AG09319 (cell line): ENCODE results near the gene DAAM1.
A peak's percentile ranks its signal among the peaks of the same experiment; 100 is the strongest.

Experiments
- DNase-seq: peaks from one replicate; pipeline ENCODE4 v3.0.0-alpha.2; 2010; ENCODE audit warnings: low read depth; ENCODE audit errors: extremely low read depth
- TF ChIP-seq, protein P1 (sequence below): IDR thresholded peaks from 2 replicates; pipeline ENCODE4 v1.5.1; 2011; ENCODE audit warnings: low read depth, mild to moderate bottlenecking, inconsistent platforms, low read length, moderate library complexity

Gene DAAM1

DNA sequence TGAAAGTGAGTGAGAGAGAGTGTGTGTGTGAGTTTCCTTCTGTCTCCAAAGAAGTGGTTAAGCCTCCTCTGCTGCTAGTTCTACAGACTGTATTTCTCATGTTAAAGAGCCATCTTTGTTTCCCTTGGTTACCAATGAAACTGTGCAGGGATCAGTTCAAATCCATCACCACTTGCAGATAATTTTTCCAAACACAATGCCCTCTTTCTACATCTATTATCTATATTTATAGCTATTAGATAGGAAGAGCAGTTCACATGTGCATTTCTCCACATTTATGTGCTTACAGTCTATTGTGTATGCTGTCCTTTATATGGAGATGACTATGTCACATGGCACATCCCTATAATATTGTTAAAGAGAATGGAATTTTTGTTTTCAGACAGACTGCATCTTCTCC lies 2.2 kb upstream of the DAAM1 start:
- no peak for DNase-seq

DNA sequence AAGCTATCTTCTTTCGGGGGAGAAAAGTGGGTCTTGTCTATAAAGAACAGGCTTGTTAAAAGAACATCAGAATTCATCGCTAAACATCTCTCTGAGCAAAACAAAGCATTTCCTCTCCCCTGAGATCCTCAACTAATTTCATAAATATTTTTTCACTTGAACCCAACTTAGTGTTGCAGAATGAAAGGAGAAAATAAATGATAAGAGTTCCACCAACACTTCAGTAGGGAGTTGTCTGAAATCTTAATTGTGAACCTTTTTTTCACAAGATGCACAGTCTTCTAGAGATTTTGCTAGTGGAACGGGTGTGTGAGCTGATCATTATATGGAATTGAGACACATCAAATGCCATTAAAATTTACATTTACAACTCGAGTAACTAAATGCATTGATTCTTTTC lies 1.3 kb upstream of the DAAM1 start:
- DNase-seq: no peak
- TF ChIP-seq, protein P1, sequence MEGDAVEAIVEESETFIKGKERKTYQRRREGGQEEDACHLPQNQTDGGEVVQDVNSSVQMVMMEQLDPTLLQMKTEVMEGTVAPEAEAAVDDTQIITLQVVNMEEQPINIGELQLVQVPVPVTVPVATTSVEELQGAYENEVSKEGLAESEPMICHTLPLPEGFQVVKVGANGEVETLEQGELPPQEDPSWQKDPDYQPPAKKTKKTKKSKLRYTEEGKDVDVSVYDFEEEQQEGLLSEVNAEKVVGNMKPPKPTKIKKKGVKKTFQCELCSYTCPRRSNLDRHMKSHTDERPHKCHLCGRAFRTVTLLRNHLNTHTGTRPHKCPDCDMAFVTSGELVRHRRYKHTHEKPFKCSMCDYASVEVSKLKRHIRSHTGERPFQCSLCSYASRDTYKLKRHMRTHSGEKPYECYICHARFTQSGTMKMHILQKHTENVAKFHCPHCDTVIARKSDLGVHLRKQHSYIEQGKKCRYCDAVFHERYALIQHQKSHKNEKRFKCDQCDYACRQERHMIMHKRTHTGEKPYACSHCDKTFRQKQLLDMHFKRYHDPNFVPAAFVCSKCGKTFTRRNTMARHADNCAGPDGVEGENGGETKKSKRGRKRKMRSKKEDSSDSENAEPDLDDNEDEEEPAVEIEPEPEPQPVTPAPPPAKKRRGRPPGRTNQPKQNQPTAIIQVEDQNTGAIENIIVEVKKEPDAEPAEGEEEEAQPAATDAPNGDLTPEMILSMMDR: no peak

More for the DNA sequence above, 2.2 kb upstream of the DAAM1 start:
- TF ChIP-seq, protein P1: no peak

DNA sequence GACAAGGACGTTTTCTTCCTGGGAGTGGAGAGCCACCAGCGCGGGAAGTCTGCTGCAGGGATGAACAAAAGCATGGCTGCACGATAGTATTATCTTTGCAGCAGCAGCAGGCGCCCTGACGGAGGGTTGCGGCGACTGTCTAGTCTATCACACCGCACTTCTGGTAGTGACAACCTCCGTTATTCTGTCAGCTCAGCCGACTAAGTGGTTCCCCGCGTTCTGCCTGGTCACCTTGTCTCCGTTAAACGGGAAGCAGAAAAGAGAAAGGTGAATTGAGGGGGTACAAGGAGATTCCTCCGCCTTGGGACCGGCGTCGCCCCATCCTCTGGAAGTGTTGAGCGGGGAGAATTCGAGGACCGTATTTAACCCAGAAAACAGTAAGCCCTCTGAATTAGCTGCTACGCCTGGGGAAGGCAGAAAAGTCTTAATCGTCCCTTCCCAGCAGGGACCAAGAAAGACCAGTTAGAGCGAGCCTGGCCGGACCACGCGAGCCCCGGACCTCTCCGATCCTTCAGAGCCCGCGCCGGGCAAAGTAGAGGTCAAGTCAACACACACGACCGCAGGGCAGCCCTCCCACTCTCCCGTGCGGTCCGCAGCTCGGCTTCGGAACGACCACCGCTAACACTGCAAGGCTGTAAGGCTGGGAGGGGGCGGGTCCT lies 536 bp upstream of the DAAM1 start:
- TF ChIP-seq, protein P1: no peak
- DNase-seq: no peak

DNA sequence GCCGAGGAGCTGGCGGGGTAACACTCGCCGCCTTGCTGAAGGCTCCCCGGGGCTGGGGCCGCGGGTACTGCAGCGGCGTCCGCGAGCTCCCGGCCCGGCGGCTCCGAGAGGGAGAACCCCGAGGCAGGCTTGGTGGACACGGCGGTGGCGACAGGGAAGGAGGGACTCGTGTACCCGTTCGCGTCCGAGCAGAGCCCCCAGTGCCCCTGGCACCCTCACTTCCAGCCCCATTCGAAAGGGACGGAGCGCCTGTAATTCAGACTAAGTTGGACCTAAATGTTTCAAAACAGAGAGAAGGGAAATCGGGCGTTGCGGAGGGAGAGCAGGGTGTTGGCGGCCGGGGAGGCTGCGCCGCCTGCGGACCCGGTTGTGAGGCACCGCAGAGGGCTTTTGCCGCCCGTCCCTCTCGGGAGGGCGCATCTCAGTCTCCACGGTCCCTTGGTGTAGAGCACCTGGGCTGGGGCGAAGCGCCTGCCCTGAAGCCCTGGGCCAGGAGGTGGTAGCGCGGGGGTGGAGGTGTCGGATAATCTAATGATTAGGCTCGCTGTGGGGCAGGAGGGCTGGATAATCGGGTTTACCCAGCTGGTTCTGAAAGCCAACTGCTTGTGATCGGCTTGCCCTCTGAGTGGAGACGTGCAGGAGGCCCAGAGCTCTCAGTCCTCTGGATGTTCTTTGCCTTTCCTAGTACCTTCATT lies 771 bp downstream of the DAAM1 start:
- TF ChIP-seq, protein P1: peak; percentile 2
- DNase-seq: no peak

DNA sequence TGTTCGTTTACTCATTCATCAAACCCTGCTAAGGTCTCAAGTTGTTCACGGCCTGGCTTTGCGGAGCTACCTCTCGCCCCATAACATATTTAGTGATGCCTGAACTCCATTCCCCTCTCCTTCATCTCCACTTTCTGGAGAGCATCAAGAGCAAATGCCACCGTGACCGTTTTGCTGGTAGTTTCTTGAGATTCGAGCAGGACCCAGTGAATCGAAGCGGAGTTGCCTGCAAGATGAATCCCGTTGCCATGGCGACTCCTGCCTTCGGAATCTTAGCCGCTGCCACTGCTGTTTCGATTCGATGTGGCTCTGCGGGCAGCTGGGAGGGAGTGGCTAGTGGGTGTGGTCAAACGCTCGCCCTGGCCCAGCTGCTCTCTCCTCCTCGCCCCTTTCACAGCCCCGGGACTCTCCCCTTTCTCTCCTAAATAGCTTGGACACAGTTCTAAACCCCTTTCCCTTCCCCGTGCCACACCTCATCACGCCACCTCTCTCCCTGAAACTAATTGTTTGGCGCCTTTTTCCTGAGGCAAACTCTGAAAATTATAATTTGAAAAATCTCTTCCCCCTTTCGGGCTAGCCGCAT lies 1.4 kb downstream of the DAAM1 start:
- TF ChIP-seq, protein P1: no peak
- peak; percentile 83 for DNase-seq

DNA sequence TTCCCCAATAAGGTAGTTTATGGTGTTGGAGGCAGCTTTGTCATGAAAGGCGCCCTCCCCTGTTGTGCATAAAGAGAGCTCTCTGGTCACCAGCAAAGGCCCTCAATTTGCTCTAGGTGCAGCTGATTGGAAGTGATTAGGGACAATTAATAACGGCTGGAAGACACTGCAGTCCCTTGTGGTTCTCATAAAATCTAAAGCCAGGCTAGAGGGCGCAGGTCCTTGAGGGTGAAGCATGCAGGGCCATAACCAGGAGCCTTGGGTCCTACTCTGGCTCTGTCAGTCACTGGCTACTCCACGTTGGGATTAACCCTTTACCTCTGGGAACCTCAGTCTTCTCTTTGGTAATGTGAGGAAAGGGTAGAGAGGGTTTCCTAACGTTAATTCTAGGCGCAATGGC lies 1.9 kb downstream of the DAAM1 start:
- no peak for DNase-seq
- TF ChIP-seq, protein P1: peak; percentile 32

DNA sequence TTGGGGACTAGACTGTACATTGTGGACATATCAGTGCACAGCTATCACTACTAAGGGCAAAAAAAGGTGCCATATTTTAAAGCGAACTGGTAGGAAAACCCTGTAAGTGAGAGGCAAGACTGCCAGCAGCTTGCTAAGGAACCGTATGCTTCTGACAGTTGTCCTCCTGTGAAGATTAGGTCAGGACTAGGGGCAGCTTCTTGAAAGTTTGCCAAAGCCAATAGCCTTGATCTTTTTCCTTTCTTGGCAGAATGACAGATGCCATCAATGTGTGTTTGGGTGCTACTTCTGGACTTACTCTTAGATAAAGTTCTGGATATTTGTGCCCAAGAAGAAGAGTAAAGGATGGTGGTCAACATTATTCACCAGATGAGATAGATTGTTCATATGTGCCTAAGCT lies 7.4 kb downstream of the DAAM1 start:
- no peak for DNase-seq

More for the DNA sequence above, 7.4 kb downstream of the DAAM1 start:
- TF ChIP-seq, protein P1: no peak
